GM10847 (cell line): ENCODE data around the gene ITIH5.

Experiments used
- POLR2A ChIP-seq: IDR thresholded peaks from 2 replicates; pipeline ENCODE4 v1.6.1; 2011; ENCODE audit not compliant: insufficient read length; ENCODE audit errors: extremely low read depth

Gene ITIH5

DNA sequence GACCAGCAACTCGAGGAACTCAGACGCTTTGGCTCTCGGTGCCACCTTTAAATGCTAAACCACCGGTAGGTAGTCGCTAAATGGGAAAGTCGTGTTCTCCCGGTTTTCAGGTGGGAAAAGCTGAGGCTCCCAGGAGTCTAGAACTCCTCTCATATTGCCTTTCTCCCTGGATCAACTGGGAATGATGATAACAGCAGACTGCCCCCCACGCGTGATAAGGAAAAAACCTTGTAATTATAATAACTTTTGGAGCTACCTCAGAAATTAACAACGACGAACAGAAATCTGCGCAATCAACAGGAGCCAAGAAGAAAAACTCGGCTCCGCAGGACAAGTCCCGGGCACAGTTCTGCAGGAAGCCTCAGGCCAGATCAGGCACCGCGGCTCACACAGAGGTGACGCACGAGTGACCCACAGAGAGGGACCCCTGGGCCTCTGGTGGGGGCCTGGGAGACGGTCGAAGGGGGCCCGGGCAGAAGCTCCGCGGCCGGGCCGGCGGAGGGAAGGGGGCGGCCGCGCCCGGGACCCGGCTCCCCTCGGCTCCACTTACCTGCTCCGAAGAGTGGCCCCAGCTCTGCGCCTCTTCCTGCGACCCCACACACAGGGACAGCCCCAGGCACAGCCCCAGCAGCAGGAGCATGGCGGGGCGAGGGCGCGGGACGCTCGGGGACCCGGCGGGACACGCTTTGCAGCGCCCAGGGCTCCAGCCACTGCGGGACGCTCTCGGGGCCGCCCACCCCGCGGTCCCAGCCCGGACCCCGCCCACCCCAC lies at the start of gene ITIH5:
ITIH5 (minus strand) TSS at position 714 of the 771 bp plus-strand sequence; CDS start at position 640, 74 bp downstream.
- TF ChIP-seq POLR2A = no peak

DNA sequence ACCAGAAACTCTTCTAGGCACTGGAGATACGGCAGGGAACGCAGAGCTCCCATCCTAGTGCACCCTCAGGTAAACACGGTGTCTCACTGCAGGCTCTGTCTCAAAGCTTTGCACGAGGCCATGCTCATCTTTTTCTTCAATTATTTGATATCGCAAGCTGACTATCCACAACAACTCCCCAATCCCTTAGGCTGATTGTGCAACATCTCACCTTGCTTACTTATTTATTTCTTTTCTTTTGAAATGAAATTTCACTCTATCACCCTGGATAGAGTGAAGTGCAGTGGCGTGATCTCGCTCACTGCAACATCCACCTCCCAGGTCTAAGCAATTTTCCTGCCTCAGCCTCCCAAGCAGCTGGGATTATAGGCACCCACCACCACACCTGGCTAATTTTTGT lies 48.7 kb upstream of the ITIH5 start:
- no peak for TF ChIP-seq POLR2A

DNA sequence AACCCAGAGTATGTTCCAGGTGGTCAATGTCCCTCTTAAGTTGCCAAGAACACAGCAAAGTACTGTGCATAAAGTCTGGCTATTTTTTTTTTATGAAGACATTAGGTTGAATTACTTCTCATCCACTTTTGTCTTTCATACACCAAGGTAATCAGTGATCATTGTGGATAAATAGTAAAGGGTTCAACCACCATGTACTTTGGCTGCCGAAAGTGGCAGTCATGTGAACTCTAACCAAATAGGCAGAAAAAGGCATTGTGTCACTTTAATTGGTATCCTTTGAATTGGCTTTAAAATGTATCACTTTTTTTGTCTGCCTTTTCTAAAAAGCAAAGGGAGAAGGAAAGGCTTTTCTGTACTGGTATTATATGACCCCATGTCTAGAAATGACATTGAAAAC lies 43.7 kb upstream of the ITIH5 start:
- TF ChIP-seq POLR2A = no peak

DNA sequence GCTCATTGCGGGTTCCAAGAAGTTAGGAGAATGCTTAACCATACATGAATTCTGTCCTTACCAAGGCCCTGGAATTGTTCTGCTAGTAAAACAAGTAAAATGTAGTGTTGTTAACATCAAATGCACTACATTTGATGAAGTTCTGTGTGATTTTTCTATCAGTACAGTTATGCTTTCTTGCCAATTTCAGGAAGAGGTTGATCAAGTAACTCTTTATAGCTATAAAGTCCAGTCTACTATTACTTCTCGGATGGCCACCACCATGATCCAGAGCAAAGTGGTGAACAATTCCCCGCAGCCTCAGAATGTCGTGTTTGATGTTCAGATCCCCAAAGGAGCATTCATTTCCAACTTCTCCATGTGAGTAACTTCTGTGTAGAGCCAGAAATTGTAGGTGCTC lies 42.1 kb upstream of the ITIH5 start:
- TF ChIP-seq POLR2A = no peak

DNA sequence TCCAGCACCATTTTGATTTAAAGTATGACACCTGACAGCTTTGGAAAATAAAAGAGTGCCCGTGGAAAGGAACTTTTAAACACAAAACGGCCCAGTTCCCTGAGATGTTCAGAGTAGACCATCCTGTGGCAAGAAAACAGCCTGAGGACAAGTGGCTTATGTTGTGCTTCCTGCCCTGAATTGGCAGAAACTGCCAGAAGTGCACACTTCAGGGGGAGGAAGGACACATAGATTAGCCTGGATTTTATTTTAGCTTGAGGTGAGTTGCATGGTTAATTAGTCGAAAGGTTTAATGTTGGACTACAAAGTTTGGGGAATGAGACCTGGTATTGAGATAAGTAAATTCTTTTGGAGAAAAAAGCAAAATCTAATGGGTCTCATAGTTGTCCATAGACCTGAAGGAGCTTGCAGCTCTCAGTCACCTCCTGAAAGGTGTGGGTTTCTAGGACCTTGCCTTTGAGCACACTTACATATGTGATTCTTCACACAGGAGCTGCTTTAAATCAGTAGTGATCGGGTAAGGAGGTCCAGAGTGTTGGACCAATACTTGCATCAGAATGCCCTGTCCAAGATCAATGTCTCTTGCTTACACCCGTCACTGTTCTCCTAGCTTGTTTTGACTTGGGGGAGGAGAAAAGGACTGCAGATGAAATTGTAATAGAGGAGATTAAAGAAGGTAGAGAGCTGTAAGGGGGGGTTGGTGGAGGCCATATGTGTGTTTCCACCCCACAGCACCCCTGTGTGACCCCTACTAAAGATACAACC lies 41.3 kb upstream of the ITIH5 start:
- TF ChIP-seq POLR2A = no peak

DNA sequence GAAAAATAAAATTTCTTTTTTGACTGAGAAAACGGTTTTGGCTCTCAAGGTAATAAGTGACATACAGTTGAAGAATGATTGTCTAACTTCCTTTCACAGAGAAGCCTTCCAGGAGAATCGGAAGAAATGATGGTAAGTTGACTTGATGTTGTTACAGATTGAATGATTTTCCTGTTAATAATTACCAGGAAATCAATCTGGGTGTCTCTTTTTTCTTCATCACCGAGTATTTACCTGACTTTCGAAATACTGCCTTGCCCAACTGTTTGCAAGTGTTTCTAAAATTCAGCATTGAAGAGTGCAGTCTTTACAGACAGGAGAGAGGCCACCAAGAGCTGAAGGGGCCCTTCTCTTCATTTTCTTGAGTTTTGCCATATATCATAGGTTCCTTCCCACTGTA lies 40.3 kb upstream of the ITIH5 start:
- no peak for TF ChIP-seq POLR2A

DNA sequence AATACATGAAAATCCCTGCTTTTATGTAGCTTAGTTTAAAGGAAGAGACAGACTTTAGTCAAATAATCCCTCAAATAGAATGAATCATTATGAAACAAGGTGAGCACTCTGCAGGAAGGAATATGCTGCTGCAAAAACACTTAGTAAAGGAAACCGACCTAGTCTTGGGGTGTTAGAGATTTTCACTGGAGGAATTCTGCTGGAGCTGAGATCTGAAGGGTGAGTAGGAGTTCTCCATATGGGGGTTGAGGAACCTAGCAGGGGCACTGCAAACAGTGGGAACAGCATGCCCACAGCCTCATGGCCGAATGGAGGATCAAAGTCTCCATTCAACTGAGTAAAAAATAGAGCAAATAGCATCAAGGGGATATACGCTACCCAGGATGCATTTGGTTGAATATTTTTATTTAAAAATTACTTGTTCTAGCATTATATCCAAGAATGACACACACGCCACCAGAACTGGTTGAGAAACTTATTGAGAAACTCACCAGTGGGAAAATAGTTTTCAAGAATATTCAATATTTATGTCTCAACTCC lies 39.8 kb upstream of the ITIH5 start:
- no peak for TF ChIP-seq POLR2A

DNA sequence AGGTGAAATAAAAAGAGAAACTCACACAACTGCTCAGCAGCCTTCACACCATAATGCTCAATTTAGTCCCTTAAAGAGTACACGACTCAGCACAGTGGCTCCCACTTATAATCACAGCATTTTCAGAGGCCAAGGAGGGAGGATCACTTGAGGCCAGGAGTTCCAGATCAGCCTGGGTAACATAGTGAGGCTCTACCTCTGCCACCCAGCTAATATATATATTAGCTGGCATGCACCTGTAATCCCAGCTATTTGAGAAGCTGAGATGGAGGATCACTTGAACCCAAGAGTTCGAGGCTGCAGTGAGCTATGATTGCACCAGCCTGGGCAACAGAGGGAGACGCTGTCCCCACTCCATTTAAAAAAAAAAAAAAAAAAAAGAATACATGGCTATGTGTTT lies 38.6 kb upstream of the ITIH5 start:
- TF ChIP-seq POLR2A = no peak

DNA sequence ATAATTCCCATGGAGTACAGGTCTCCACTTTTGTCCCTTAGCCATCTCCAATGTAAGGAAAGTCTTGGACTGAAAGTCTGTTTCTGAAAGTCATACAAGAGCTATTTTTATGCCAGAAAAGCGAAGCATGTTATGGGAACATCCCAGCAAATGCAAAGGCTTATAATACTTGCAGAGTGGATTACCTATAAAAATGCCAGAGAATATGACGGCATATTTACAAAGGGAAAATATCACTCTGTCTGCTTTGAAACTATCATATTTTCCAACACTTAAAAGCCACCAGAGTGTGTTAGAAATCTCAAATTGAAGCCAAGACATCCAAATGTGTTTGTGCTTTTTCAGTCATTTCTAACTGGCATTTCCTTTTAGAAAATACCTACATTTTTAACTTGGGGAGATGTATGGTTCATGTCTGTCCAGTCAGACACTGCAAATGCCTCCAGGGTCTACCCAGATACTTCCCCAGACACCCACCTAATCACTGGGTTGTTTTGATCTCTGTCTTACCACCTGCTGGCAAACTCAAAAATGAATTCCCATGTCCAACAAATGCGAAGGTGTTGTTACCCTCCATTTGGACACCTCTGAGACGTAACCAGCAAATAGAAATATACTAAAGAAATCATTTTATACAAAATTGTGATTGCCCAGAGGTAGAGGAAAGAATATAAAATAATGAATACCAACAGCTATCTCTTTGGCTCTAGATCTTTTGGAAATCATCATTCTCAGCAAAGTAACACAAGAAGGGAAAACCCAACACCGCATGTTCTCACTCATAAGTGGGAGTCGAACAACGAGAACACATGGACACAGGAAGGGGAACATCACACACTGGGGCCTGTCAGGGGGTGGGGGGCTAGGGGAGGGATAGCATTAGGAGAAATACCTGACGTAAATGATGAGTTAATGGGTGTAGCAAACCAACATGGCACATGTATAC lies 37.6 kb upstream of the ITIH5 start:
- TF ChIP-seq POLR2A = no peak

DNA sequence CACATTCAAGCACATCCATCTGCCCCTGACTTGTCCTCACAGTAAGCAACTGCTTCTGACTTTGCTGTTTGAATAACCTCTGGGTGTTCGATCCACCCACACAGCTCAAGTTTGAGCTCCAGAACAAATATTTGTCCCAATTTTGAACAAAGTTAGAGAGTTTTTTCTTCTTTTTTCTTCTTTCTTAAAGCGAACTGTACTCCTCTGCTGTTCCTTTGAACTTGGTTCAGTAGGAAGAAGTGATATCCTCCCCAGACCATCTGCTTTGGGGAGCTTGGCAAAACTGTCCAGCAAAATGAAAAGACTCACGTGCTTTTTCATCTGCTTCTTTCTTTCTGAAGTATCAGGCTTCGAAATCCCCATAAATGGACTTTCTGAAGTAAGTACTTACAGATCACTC lies 36.4 kb upstream of the ITIH5 start, which contains the start of gene ITIH2:
ITIH2 (plus strand) TSS at position 177 of the 400 bp plus-strand sequence; CDS start at position 296, 119 bp downstream.
- TF ChIP-seq POLR2A = no peak

DNA sequence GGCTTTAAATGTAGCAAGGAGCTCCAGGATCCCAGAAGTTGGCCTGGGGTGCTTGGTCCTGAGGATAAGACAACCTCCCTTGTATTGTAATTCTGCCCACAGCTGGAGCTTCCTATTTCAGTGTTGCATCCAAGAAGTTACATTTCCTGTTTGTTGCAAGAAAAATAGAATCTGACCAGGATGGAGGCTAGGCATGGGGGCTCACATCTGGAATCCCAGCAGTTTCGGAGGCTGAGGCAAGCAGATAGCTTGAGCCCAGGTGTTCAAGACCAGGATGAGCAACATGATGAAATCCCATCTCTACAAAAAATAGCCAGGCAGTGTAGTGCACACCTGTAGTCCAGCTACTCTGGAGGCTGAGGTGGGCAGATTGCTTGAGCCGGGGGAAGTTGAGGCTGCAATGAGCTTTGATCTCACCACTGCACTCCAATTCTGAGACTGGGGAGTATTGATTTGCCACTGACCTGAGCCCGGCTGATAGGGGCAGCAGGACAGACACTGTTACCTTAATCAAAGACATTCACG lies 35.6 kb upstream of the ITIH5 start:
- no peak for TF ChIP-seq POLR2A

DNA sequence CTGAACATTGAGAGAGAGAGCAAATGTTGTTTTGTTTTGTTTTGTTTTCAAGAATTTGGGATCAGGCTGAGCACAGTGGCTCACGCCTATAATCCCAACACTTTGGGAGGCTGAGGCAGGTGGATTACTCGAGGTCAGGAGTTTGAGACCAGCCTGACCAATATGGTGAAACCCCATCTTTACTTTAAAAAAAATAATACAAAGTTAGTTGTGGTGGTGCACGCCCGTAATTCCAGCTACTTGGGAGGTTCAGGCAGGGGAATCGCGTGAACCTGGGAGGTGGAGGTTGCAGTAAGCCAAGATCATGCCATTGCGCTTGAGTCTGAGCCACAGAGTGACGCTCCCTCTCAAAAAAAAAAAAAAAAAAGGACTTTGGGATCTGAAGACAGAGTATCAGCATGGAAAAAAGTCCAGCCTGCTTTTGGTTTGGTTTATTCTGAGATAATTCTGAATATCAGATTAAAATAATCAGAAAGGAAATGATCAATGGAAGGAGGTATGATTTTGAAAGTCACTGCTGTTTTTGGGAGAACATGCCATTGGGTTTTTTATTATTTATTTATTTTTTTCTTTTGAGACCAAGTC lies 34.5 kb upstream of the ITIH5 start:
- no peak for TF ChIP-seq POLR2A

DNA sequence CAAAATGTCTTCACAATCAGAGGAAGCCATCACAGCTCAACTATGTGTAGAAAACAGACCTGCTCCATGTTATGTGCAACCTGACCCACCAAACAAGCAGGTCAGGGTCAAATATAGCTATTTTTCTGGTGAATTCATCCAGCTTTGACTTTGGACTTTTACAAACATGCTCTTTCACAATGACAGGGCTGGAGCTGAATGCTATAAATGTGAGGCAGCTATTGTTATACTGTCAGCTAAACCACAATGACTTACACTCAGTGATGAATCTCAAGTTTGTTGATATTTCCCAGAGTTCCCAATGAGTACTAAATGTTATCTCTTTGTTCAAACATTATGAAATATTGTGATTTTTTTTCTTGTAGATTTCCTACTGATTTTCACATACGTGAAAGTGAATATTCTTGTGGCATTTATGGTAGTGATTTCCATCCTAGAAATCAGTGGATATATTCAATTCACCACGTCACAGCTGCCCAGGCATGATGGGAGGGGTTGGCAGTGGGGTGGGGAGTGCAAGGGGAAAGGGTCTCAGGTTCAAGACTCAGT lies 33.9 kb upstream of the ITIH5 start:
- TF ChIP-seq POLR2A = no peak

DNA sequence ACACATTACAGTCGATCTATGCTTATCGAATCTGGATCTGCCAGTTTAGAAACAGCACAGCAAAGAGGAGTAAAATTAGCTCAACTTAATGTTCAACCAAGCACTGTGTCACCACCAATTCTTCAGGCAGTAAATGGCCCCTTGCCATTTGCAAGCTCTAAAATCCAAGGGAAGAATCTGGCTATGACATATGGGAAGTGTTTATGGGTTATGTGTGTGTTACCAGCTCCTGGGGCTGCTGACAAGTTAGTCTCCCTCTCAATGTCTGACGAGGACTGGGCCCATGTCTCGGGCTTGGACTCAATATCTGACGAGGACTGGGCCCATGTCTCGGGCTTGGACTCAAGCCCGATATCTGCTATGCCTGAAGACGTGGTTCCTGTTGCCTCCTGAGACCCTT lies 30.7 kb upstream of the ITIH5 start:
- no peak for TF ChIP-seq POLR2A

DNA sequence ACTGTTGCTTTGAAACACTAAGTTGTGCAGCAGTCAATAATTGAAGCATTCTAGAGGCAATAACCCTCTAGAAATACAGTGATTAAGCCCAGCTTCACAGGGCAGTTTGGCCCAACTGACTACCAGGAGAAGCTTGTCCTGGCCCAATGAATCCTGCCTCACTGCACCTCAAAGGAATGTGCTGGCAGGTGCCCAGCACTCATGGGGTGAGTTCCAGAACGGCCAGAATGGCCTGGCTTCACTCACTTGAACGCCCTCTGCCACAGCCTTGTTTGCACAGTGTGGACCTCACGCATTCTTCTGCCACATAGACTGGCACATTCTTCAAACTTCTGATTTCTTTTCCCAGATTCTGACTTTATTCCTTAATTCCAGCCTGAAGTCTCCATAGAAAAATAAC lies 29.8 kb upstream of the ITIH5 start:
- TF ChIP-seq POLR2A = no peak

DNA sequence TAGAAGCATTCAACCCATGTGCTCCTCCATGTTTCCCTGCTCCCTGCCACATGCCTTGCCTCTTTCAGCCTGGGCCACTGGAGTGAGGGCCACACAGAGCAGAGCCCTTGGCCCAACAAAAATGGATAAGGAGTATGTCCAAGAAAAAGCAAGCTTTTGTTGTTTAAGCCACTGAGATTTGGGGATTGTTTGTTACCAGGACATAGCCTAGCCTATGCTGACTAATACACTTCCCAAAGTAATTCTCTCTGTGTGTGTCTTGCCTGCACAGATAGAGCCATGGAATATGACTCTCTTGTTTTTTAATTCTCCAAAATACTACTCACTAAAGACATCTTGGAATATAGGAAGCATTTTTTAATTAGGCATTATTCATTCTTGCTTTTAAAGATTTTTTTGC lies 22.8 kb upstream of the ITIH5 start:
- TF ChIP-seq POLR2A = no peak
